Fibroblast of upper back skin (primary cell): Measurements from ENCODE around the gene RAD51B.

Source experiments
- DNase-seq: peaks from one replicate; pipeline ENCODE4 v3.0.0-alpha.2; 2013

Gene RAD51B

DNA sequence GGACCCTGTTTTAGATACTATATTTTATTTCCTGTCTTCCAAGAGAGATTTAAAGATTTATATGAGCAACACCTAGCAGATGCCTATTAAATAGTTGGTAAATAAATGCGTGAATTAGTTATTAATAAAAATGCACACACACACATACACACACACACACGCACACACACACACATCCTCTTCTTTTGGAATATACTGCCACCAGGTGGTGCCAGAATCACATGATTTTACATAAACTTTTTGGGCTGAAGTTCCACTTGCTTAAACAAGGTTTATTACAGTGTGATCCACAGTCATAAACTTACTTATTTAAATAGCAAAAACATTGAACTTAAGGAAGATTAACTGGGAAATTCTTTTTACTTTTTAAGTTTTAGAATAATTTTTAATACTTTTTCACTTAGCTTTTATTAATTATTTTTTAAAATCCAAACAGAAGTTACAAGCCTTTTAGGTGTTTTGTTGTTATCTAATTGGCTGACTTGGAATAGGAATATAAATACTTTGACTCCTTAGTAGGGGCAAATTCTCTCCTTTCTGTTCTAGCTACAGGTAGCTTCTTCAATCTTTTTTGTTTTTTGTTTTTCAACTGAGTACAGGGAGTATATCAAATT, 17.5 kb downstream of the RAD51B start:
- DNase-seq, result peak; percentile 81

DNA sequence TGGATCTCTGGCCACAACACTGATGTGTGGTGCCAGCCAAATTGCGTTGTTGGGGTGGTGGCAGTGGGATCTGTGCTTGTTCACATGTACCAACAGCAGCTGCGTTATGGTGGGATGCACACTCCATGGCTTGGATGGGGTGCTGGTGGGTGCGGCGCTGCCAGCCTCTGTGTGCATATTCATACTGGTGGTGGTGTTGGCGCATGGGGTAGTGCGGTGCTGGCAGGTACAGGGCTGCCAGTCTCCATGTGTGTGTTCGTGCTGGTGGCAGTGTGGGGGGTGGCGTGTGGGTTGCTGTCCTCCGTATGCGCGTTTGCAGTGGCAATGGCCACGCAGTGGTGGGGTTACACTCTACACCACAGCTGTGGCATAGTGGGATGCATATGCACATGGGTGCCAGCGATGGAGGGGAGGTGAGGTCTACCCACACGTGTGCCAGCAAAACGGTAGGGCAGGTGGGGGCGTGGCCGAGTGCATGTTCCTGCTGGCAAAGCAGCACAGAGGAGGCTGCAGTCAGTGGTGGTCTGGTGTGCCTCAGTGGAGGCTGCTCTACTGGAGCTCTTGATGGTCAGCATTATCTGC, 26.5 kb downstream of the RAD51B start:
- no peak for DNase-seq

- no peak for DNase-seq
Measured at GRCh38 chr14:67850066-67850830, 30.7 kb downstream of the RAD51B start.

- no peak for DNase-seq
Measured at GRCh38 chr14:67851785-67852410, 32.3 kb downstream of the RAD51B start.

GRCh38 chr14:67852926-67853604, 33.5 kb downstream of the RAD51B start:
- DNase-seq, result no peak

GRCh38 chr14:67853715-67854114, 34.1 kb downstream of the RAD51B start:
- no peak for DNase-seq

- peak; percentile 57 for DNase-seq
Measured at GRCh38 chr14:67856827-67857226, 37.2 kb downstream of the RAD51B start.

DNA sequence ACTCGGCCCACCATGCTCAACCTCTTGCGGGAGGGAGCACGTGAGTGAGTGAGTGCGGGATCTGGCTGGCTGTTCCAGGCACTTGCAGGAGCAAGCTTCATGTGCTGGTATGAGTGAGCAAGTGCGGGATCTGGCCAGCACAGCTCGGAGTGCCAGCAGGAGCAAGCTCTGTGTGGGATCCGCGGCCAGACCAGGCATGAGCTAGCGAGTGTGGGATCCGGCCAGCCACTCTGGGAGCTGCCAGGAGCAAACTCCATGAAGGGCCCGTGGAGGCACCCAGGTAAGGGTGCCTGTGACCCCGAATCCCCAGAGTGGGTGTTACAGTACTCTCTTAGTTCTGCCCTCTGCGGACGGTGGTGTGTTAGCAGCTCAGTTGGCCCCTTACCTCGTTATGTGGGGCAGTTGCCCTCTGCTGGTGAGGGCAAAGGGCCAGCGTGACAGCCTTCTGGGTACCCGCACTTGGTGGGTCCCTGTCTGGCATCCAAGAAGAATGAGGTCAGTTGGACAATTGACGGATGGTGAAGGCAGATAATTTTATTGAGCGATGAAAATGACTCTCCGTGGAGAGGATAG, 38.3 kb downstream of the RAD51B start:
- DNase-seq, result no peak

DNA sequence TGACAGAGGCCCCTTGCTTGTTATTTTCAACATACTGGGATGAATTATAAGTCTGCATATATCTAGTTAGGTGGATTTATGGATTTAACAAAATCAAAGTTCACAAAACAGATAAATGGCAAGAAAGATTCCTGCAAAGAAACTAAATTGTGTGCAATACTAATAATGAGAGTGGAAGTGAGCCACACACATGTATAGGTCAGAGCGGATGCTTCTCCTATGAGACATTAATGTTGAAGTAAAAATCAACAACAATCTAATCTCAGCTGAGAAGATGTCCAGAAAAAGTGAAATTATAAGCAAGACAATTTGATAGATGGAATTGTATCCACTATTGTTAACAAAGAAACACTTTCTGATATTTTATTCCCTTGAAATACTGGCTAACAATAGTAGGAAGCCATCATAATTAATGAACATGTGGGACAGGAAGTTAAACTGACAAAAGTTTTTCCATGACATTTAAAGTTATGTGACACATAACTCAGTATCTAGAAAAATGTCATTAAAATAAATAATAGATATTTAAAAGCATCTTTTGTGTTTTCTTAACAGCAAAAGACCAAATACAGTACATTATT, 39.7 kb downstream of the RAD51B start:
- no peak for DNase-seq

GRCh38 chr14:67863223-67863622, 43.6 kb downstream of the RAD51B start:
- no peak for DNase-seq

GRCh38 chr14:67875175-67876006, 55.8 kb downstream of the RAD51B start:
- DNase-seq, result no peak

DNA sequence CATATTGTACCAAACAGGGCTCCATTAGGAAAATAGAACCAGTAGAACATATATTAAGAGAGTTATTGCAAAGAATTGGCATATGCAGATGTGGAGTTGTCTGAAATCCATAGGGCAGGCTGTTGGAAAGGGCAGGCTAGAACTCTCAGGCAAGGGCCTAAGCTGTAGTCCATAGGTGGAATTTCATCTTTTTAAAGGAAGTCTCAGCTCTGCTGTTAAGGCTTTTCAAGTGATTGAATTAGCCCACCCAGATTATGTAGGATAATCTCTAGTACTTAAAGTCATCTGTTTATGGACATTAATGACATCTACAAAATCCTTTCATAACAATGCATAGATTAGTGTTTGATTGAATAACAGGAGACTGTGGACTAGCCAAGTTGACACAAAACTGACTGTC, 59.4 kb downstream of the RAD51B start:
- no peak for DNase-seq

DNA sequence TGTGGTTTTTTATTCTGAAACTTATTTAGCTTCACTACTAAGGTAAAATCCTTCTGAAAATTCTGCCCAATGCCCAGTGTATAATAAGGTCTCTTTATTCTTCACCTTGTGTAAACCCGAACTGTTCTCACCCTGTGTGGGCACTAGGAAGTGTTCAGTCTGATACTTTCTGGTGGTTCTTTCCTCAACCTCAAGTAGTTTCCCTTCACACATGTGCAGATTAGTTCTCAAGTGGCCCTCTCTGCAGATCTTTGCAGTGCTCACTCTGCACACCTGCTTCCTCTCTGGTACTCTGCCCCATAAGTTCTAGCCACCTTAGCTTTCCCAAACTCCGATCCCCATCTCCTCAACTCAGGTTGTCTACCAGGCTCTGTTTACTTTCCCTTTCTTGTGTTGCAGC, 61.6 kb downstream of the RAD51B start:
- no peak for DNase-seq

DNA sequence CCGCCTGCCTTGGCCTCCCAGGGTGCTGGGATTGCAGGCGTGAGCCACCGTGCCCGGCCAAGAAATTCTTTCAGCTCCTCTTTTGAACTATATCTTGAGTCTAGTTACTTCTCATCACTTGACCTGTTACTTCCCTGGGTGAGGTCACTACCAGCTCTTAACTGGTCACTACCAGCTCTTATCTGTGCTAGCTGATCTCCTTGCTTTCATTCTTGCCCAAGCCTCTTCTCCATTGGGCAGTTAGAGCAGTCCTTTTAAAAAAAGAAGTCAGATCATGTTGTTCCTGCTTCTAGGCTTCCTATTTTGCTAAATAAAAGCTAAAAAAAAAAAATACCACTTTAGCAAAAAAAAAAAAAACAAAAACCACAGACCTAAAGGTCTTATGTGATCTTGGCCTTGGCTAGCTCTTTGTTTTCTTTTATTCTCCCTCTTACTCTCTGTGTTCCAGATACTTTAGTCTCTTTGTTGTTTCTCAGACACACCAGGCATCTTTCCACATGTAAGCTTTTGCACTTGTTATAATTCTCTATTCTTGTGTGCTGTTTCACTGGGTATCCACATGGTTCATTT, 63.5 kb downstream of the RAD51B start:
- DNase-seq, result no peak

- DNase-seq, result peak; percentile 33
Measured at GRCh38 chr14:67883717-67884116, 64.1 kb downstream of the RAD51B start.

DNA sequence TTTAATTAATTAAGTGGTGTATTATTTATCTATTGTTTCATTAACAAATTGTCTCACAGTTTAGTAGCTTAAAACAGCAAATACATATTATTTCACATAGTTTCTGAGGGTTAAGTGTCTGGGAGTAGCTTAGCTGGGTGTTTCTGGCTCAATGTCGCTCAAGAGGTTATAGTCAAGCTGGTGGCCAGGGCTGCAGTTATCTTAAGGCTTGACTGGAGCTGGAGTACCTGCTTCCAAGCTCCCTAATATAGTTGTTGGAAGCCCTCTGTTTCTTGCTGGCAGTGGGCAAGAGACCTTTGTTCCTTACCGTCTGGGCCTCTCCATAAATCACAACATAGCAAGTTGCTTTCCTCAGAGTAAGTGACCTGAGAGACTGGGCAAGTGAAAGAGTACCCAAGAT, 66.6 kb downstream of the RAD51B start:
- no peak for DNase-seq

DNA sequence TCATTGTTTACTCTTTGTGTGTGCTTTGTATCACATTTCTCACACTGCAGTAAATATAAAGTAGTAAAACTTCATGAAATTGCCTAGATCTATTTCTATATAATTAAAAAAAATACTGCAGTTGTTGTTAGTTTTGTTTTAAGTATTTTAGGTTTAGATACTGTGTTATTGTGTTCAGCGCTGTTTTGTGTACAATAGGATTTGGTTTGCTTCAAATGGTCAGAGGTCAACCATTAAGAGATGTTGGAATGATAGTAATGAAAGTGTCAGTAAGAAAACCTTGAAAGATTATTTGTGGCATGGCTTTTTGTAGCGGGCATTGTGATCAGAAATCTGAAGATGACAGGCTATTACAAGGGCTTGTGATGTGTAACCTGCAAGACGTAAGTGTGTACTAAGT, 67.9 kb downstream of the RAD51B start:
- DNase-seq, result no peak

DNA sequence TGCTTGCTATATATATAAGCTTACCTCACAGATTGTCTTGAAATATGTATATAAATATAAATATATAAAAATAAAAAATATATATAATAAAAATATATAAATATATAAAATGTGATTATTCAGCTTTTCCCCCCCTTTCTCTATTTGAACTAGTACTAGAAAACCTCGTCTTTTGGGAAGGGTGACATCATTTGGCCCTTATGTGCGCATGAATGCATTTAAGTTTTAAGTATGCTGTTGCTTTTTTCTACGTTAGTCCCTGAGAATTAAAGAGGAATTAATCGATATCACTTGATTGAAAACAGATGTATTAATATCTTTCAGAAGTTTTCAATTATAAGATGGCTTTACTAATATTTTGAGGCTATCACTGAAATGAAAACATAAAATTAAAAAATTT, 69.9 kb downstream of the RAD51B start:
- DNase-seq, result no peak

DNA sequence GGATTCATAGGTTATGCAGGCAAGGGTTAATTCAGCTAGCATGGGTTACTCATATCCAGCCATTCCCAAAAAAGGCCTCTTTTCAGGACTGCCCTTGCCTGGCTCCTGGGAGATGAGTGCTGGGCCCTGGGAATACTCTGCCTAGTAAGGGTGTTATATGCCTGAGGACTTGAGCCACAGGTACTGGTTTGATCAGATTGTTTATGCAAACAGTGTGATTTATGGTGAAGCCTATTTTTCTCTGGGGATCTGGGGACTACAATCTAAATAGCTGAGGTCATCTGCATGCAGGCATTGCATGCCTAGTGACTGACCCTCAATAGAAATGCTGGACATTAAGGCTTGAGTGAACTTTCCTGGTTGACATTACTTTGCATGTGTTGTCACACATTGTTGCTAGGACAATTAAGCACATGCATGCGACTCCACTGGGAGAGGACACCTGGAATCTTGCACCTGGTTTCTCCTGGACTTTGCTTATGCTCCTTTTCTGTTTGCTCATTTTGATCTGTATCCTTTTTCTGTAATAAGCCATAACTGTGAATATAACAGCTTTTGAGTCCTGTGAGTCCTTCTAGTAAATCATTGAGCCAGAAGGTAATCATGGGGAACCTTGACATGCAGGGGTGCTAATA, 73.0 kb downstream of the RAD51B start:
- DNase-seq, result no peak

DNA sequence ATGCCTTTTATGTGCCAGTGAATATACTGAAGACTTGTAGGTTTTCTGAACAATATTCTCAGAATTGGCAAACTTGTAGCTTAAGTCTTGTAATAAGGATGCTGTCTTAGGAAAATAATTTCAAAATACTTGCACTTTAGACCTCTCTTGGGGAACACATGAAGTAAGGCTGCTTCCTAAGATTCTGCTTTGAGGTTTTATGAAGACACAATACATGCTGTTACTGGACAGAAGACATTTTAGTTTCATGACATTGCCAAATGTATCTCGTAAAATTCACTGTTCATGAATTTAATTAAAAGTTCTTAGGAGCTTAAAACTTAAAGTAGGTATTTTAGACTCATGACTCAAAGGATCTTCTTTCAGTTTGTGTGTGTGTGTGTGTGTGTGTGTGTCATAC, 80.7 kb downstream of the RAD51B start:
- no peak for DNase-seq
